Lower lobe of right lung (tissue), 2 donors: ENCODE results near the gene CLK2. TPM values are rescaled to one million over a fixed set of nuclear protein-coding genes. Genes with fewer than 3 reads are reported as not detected.

Experiments used
- ATAC-seq, 2 donors: fragments of 200-7000 bp; cut with Tn5 transposase; one replicate each; pipeline ENCODE4 v1.9.1; 2020 to 2022; ENCODE audit warnings: mild to moderate bottlenecking in 2 of 2, moderate library complexity in 2 of 2
- DNase-seq: peaks from one replicate; pipeline ENCODE4 v3.0.0-alpha.2; 2020
- H3K27ac ChIP-seq: fragments of 200-600 bp; one replicate; pipeline ENCODE4 v1.8.0; 2022
- H3K27me3 ChIP-seq: fragments of 200-600 bp; one replicate; pipeline ENCODE4 v1.8.0; 2022; ENCODE audit warnings: low read depth
- H3K36me3 ChIP-seq: fragments of 200-600 bp; one replicate; pipeline ENCODE4 v1.8.0; 2022; ENCODE audit warnings: mild to moderate bottlenecking
- H3K4me1 ChIP-seq: fragments of 200-600 bp; one replicate; pipeline ENCODE4 v1.8.0; 2022
- H3K4me3 ChIP-seq: fragments of 200-600 bp; one replicate; pipeline ENCODE4 v1.8.0; 2022; ENCODE audit warnings: mild to moderate bottlenecking
- H3K9me3 ChIP-seq: fragments of 200-600 bp; one replicate; pipeline ENCODE4 v1.8.0; 2022
- intact Hi-C: fragments of 100-400 bp; cut with DNase I; formaldehyde crosslinking; loops from one replicate; pipeline ENCODE4 v1.11.0; 2022
- total RNA-seq: library from RNA; stranded (reverse); fragmentation: NEBNext Ultra II Directional; extraction: Animal tissue kit (Norgen Biotek cat#: 25700); gene quantifications from one replicate; pipeline ENCODE4 v1.2.1, GENCODE V29; 2021
- TF ChIP-seq, protein P1 (sequence below): fragments of 200-600 bp; IDR thresholded peaks from one replicate; pipeline ENCODE4 v1.8.0; 2022; ENCODE audit warnings: antibody characterized with exemption, mild to moderate bottlenecking
- donor health status: DM: no; HTN: yes; CAD: no; lungs with severe emphysema.

CLK2 gene
- total RNA-seq, 1 donor from 2014 or later = 51.1 TPM

- TF ChIP-seq, protein P1, sequence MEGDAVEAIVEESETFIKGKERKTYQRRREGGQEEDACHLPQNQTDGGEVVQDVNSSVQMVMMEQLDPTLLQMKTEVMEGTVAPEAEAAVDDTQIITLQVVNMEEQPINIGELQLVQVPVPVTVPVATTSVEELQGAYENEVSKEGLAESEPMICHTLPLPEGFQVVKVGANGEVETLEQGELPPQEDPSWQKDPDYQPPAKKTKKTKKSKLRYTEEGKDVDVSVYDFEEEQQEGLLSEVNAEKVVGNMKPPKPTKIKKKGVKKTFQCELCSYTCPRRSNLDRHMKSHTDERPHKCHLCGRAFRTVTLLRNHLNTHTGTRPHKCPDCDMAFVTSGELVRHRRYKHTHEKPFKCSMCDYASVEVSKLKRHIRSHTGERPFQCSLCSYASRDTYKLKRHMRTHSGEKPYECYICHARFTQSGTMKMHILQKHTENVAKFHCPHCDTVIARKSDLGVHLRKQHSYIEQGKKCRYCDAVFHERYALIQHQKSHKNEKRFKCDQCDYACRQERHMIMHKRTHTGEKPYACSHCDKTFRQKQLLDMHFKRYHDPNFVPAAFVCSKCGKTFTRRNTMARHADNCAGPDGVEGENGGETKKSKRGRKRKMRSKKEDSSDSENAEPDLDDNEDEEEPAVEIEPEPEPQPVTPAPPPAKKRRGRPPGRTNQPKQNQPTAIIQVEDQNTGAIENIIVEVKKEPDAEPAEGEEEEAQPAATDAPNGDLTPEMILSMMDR = no peak
- no peak for DNase-seq
- H3K9me3 ChIP-seq = no peaks in the 10 kb centered on the region
- no peak for ATAC-seq
- H3K36me3 ChIP-seq = no peaks in the 10 kb centered on the region
- no peak overlapping the region for H3K27ac ChIP-seq
- intact Hi-C loops = no loop called here
- no peaks in the 10 kb centered on the region for H3K4me1 ChIP-seq
- no peaks in the 10 kb centered on the region for H3K27me3 ChIP-seq
- no peak overlapping the region for H3K4me3 ChIP-seq
These were observed 14.8 kb upstream of the CLK2 start for GRCh38 chr1:155287987-155288543.

GRCh38 chr1:155286544-155286943 is 13.2 kb upstream of the CLK2 start:
- DNase-seq (no peak), ATAC-seq (no peak)
- no peak overlapping the region for H3K27ac ChIP-seq
- intact Hi-C loops = no loop called here
- H3K9me3 ChIP-seq = no peaks in the 10 kb centered on the region
- no peaks in the 10 kb centered on the region for H3K4me1 ChIP-seq
- TF ChIP-seq, protein P1 = no peak
- H3K4me3 ChIP-seq = no peak overlapping the region
- no peaks in the 10 kb centered on the region for H3K36me3 ChIP-seq
- H3K27me3 ChIP-seq = no peaks in the 10 kb centered on the region

DNA sequence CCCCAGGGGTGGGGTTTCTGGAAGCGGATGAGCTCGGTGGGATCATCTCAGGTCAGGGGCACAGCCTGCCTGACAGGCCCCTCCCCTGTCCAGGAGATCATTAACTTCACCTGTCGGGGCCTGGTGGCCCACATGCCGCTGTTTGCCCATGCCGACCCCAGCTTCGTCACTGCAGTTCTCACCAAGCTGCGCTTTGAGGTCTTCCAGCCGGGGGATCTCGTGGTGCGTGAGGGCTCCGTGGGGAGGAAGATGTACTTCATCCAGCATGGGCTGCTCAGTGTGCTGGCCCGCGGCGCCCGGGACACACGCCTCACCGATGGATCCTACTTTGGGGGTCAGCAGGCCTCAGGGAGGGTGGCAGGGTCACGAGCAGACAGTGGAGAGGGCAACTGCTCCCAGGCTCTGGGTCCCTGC is 12.3 kb upstream of the CLK2 start:
- Histone ChIP-seq H3K27me3 (no peaks in the 10 kb centered on the region), H3K9me3 (no peaks in the 10 kb centered on the region), H3K4me1 (no peaks in the 10 kb centered on the region), H3K4me3 (no peak overlapping the region), H3K36me3 (no peaks in the 10 kb centered on the region), H3K27ac (no peak overlapping the region)
- intact Hi-C loops = no loop called here
- DNase-seq (no peak), ATAC-seq (no peak)
- TF ChIP-seq, protein P1 = no peak

- H3K4me3 ChIP-seq = no peak overlapping the region
- no peak for DNase-seq
- intact Hi-C loops = no loop called here
- H3K4me1 ChIP-seq = no peaks in the 10 kb centered on the region
- H3K27ac ChIP-seq = no peak overlapping the region
- TF ChIP-seq, protein P1 = no peak
- H3K9me3 ChIP-seq = no peaks in the 10 kb centered on the region
- no peaks in the 10 kb centered on the region for H3K27me3 ChIP-seq
- ATAC-seq = no peak
- H3K36me3 ChIP-seq = no peaks in the 10 kb centered on the region
These were observed 11.8 kb upstream of the CLK2 start for GRCh38 chr1:155285063-155285462.

- no peaks in the 10 kb centered on the region for H3K9me3 ChIP-seq
- DNase-seq (no peak), ATAC-seq (no peak)
- no peak overlapping the region for H3K27ac ChIP-seq
- no peaks in the 10 kb centered on the region for H3K27me3 ChIP-seq
- TF ChIP-seq, protein P1 = no peak
- H3K4me3 ChIP-seq = no peak overlapping the region
- no peaks in the 10 kb centered on the region for H3K36me3 ChIP-seq
- intact Hi-C loops = no loop called here
- H3K4me1 ChIP-seq = no peaks in the 10 kb centered on the region
These were observed 11.2 kb upstream of the CLK2 start for GRCh38 chr1:155284476-155284875.
